ENCODE results near the gene DBF4B.

Gene DBF4B

GRCh38 chr17:44766409-44767038 is 58.1 kb downstream of the DBF4B start:
- WGBS (ENCODE audit: insufficient coverage), result 93% methylated on average over 7 of the region's 8 CpGs
- POLR2A ChIA-PET, result no interaction called here
- H3K27ac ChIP-seq (ENCODE audit: insufficient read depth in 1 of 2, low read depth in 1 of 2, low read length in 2 of 2, poor library complexity in 1 of 2, severe bottlenecking in 2 of 2), result no peak overlapping the region
- CTCF ChIA-PET, result interaction anchor here (0.9 to 1.3 kb wide), 4 partner anchors 8 to 98 kb away, joined by 3 read pairs; no protein-coding TSS in a partner anchor
- no peaks in the 10 kb centered on the region for H3K9me3 ChIP-seq (ENCODE audit: control extremely low read depth in 1 of 5, control insufficient read depth in 4 of 5, insufficient read depth in 2 of 5, low read depth in 1 of 5, low read length in 4 of 5)
- peaks cover 0 to 50% (median 35%) of the 10 kb centered on the region in 4 experiments for H3K4me1 ChIP-seq (ENCODE audit: control extremely low read depth in 1 of 4, control insufficient read depth in 4 of 4, insufficient read depth in 4 of 4, low read length in 3 of 4)
- H3K27me3 ChIP-seq (replicated peaks in 2 of 5; ENCODE audit: control insufficient read depth in 4 of 5, insufficient read depth in 5 of 5, low read length in 4 of 5), result peaks cover 0 to 1% (median 0%) of the 10 kb centered on the region in 5 experiments
- DNase-seq, result no peak
- no peaks in the 10 kb centered on the region for H3K36me3 ChIP-seq (ENCODE audit: control insufficient read depth in 4 of 4, insufficient read depth in 4 of 4, low read length in 3 of 4)
- no peak overlapping the region for H3K4me3 ChIP-seq (ENCODE audit: control insufficient read depth in 1 of 7, extremely low read depth in 1 of 7, insufficient read depth in 4 of 7, low read depth in 2 of 7, low read length in 6 of 7)

GRCh38 chr17:44767493-44767892 is 59.0 kb downstream of the DBF4B start:
- POLR2A ChIA-PET, result interaction anchor here (0.6 to 1.4 kb wide), 3 partner anchors 9 to 94 kb away, joined by 3 to 5 read pairs (median 4); partner anchors contain the start of genes ADAM11 and DBF4B
- Histone ChIP-seq H3K27ac (ENCODE audit: insufficient read depth in 1 of 2, low read depth in 1 of 2, low read length in 2 of 2, poor library complexity in 1 of 2, severe bottlenecking in 2 of 2) (no peak overlapping the region), H3K4me3 (ENCODE audit: control insufficient read depth in 1 of 7, extremely low read depth in 1 of 7, insufficient read depth in 4 of 7, low read depth in 2 of 7, low read length in 6 of 7) (peak overlapping the region in 2 of 7 experiments; percentile 25 to 61), H3K4me1 (ENCODE audit: control extremely low read depth in 1 of 4, control insufficient read depth in 4 of 4, insufficient read depth in 4 of 4, low read length in 3 of 4) (peaks cover 0 to 52% (median 38%) of the 10 kb centered on the region in 4 experiments), H3K9me3 (ENCODE audit: control extremely low read depth in 1 of 5, control insufficient read depth in 4 of 5, insufficient read depth in 2 of 5, low read depth in 1 of 5, low read length in 4 of 5) (no peaks in the 10 kb centered on the region), H3K36me3 (ENCODE audit: control insufficient read depth in 4 of 4, insufficient read depth in 4 of 4, low read length in 3 of 4) (no peaks in the 10 kb centered on the region), H3K27me3 (replicated peaks in 2 of 5; ENCODE audit: control insufficient read depth in 4 of 5, insufficient read depth in 5 of 5, low read length in 4 of 5) (no peaks in the 10 kb centered on the region)
- CTCF ChIA-PET, result interaction anchor here (1.2 kb wide), 1 partner anchor 97 kb away, joined by 3 read pairs; no protein-coding TSS in a partner anchor
- 33% methylated on average over 2 of the region's 4 CpGs for WGBS (ENCODE audit: insufficient coverage)
- DNase-seq, result peak; percentile 29 to 96 (median 94)

GRCh38 chr17:44768505-44769142 is 60.2 kb downstream of the DBF4B start:
- DNase-seq, result peak; percentile 50 to 91 (median 86)
- Histone ChIP-seq H3K27ac (ENCODE audit: insufficient read depth in 1 of 2, low read depth in 1 of 2, low read length in 2 of 2, poor library complexity in 1 of 2, severe bottlenecking in 2 of 2) (no peak overlapping the region), H3K4me1 (ENCODE audit: control extremely low read depth in 1 of 4, control insufficient read depth in 4 of 4, insufficient read depth in 4 of 4, low read length in 3 of 4) (peaks cover 0 to 49% (median 38%) of the 10 kb centered on the region in 4 experiments), H3K4me3 (ENCODE audit: control insufficient read depth in 1 of 7, extremely low read depth in 1 of 7, insufficient read depth in 4 of 7, low read depth in 2 of 7, low read length in 6 of 7) (peak overlapping the region in 4 of 7 experiments; percentile 40 to 61 (median 47)), H3K36me3 (ENCODE audit: control insufficient read depth in 4 of 4, insufficient read depth in 4 of 4, low read length in 3 of 4) (no peaks in the 10 kb centered on the region), H3K27me3 (replicated peaks in 2 of 5; ENCODE audit: control insufficient read depth in 4 of 5, insufficient read depth in 5 of 5, low read length in 4 of 5) (no peaks in the 10 kb centered on the region), H3K9me3 (ENCODE audit: control extremely low read depth in 1 of 5, control insufficient read depth in 4 of 5, insufficient read depth in 2 of 5, low read depth in 1 of 5, low read length in 4 of 5) (no peaks in the 10 kb centered on the region)
- POLR2A ChIA-PET, result interaction anchor here (1.4 kb wide), 2 partner anchors 10 to 60 kb away, joined by 4 to 5 read pairs; partner anchors contain the start of genes ADAM11 and DBF4B
- CTCF ChIA-PET, result interaction anchor here (0.6 kb wide), 1 partner anchor 146 kb away, joined by 3 read pairs; no protein-coding TSS in a partner anchor
- 0% methylated on average over 5 of the region's 11 CpGs for WGBS (ENCODE audit: insufficient coverage)

DNA sequence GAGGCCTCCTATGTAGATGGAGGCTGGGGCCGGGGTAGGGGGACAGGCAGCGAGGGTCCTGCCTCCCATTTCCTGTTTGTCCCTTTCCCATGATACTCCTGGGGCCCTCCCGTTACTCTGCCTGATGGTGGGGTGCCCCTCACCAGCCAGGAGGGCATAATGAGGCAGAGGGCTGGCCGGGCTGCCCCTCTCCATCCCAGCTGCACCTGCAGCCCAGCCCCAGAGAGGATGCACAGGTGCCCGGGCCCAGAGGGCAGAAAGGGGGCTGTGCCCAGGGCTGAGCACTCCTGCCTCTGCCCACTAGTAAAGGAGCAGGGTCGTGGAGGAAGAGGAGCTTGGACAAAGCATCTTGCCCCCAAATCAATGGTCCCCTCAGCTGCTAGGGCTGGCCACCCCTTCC is 60.8 kb downstream of the DBF4B start:
- Histone ChIP-seq H3K9me3 (ENCODE audit: control extremely low read depth in 1 of 5, control insufficient read depth in 4 of 5, insufficient read depth in 2 of 5, low read depth in 1 of 5, low read length in 4 of 5) (no peaks in the 10 kb centered on the region), H3K4me1 (ENCODE audit: control extremely low read depth in 1 of 4, control insufficient read depth in 4 of 4, insufficient read depth in 4 of 4, low read length in 3 of 4) (peaks cover 0 to 49% (median 38%) of the 10 kb centered on the region in 4 experiments), H3K27ac (ENCODE audit: insufficient read depth in 1 of 2, low read depth in 1 of 2, low read length in 2 of 2, poor library complexity in 1 of 2, severe bottlenecking in 2 of 2) (no peak overlapping the region), H3K36me3 (ENCODE audit: control insufficient read depth in 4 of 4, insufficient read depth in 4 of 4, low read length in 3 of 4) (no peaks in the 10 kb centered on the region), H3K4me3 (ENCODE audit: control insufficient read depth in 1 of 7, extremely low read depth in 1 of 7, insufficient read depth in 4 of 7, low read depth in 2 of 7, low read length in 6 of 7) (no peak overlapping the region), H3K27me3 (replicated peaks in 2 of 5; ENCODE audit: control insufficient read depth in 4 of 5, insufficient read depth in 5 of 5, low read length in 4 of 5) (no peaks in the 10 kb centered on the region)
- POLR2A ChIA-PET, result no interaction called here
- DNase-seq, result no peak
- 91% methylated on average over 4 of the region's 6 CpGs for WGBS (ENCODE audit: insufficient coverage)
- CTCF ChIA-PET, result interaction anchor here (0.6 kb wide), 1 partner anchor 121 kb away, joined by 3 read pairs; no protein-coding TSS in a partner anchor

- CTCF ChIA-PET, result interaction anchor here (0.6 to 13.4 kb wide), 4 partner anchors 10 to 142 kb away, joined by 3 to 192 read pairs (median 3); no protein-coding TSS in a partner anchor
- no peaks in the 10 kb centered on the region for H3K9me3 ChIP-seq (ENCODE audit: control extremely low read depth in 1 of 5, control insufficient read depth in 4 of 5, insufficient read depth in 2 of 5, low read depth in 1 of 5, low read length in 4 of 5)
- H3K36me3 ChIP-seq (ENCODE audit: control insufficient read depth in 4 of 4, insufficient read depth in 4 of 4, low read length in 3 of 4), result no peaks in the 10 kb centered on the region
- WGBS (ENCODE audit: insufficient coverage), result 75% methylated on average over 7 of the region's 15 CpGs
- no peak overlapping the region for H3K4me3 ChIP-seq (ENCODE audit: control insufficient read depth in 1 of 7, extremely low read depth in 1 of 7, insufficient read depth in 4 of 7, low read depth in 2 of 7, low read length in 6 of 7)
- no peaks in the 10 kb centered on the region for H3K27me3 ChIP-seq (replicated peaks in 2 of 5; ENCODE audit: control insufficient read depth in 4 of 5, insufficient read depth in 5 of 5, low read length in 4 of 5)
- H3K27ac ChIP-seq (ENCODE audit: insufficient read depth in 1 of 2, low read depth in 1 of 2, low read length in 2 of 2, poor library complexity in 1 of 2, severe bottlenecking in 2 of 2), result no peak overlapping the region
- peaks cover 0 to 49% (median 39%) of the 10 kb centered on the region in 4 experiments for H3K4me1 ChIP-seq (ENCODE audit: control extremely low read depth in 1 of 4, control insufficient read depth in 4 of 4, insufficient read depth in 4 of 4, low read length in 3 of 4)
- POLR2A ChIA-PET, result no interaction called here
- DNase-seq, result no peak
These were observed 61.2 kb downstream of the DBF4B start for GRCh38 chr17:44769647-44770084.

DNA sequence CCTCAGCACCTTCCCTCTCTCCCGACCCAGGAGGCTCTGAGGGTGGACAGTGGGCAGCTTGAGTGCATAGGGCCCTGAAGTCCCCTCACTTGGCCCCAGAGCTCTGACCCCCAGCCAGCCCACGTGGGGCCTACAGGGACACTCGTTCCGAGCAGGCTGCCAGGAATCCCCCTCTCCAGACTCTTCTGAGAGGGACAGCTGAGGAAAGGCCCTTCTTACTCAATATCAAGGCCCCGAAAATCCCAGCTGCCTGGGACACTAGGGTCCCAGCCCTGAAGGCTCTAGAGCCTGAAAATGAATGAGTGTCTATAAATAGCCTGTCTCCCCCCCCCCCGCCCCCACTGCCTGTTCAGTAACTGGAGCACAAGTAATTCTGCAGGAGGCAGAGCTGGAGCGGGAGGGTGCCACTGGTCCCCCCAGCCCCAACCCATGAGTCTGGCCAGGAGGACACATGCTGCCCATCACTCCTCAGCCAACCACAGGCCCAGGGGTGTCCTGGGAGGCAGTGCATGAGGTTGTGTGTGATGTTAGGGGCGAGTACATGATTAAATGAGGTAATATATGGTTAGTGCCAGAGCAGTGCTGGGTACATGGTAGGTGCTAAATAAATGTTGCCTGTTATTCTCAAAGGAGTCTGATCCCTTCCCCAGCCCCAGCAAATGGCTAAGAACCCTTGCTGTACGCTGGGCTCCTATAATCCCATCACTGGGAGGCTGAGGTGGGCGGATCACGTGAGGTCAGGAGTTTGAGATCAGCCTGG is 61.9 kb downstream of the DBF4B start:
- no peaks in the 10 kb centered on the region for H3K9me3 ChIP-seq (ENCODE audit: control extremely low read depth in 1 of 5, control insufficient read depth in 4 of 5, insufficient read depth in 2 of 5, low read depth in 1 of 5, low read length in 4 of 5)
- no peaks in the 10 kb centered on the region for H3K27me3 ChIP-seq (replicated peaks in 2 of 5; ENCODE audit: control insufficient read depth in 4 of 5, insufficient read depth in 5 of 5, low read length in 4 of 5)
- POLR2A ChIA-PET, result no interaction called here
- H3K4me1 ChIP-seq (ENCODE audit: control extremely low read depth in 1 of 4, control insufficient read depth in 4 of 4, insufficient read depth in 4 of 4, low read length in 3 of 4), result peaks cover 0 to 55% (median 45%) of the 10 kb centered on the region in 4 experiments
- DNase-seq, result no peak
- CTCF ChIA-PET, result interaction anchor here (0.6 to 13.4 kb wide), 7 partner anchors 8 to 141 kb away, joined by 3 to 192 read pairs (median 4); no protein-coding TSS in a partner anchor
- WGBS (ENCODE audit: insufficient coverage), result 88% methylated on average over 6 of the region's 11 CpGs
- no peaks in the 10 kb centered on the region for H3K36me3 ChIP-seq (ENCODE audit: control insufficient read depth in 4 of 4, insufficient read depth in 4 of 4, low read length in 3 of 4)
- H3K4me3 ChIP-seq (ENCODE audit: control insufficient read depth in 1 of 7, extremely low read depth in 1 of 7, insufficient read depth in 4 of 7, low read depth in 2 of 7, low read length in 6 of 7), result no peak overlapping the region
- H3K27ac ChIP-seq (ENCODE audit: insufficient read depth in 1 of 2, low read depth in 1 of 2, low read length in 2 of 2, poor library complexity in 1 of 2, severe bottlenecking in 2 of 2), result no peak overlapping the region
